SK-N-SH treated with all-trans-retinoic acid at 6 μM for 48 hours (cell line): ENCODE measurements around the gene DEDD2.

Experiments used
- ATAC-seq: fragments of 200-7000 bp; cut with Tn5 transposase; 3 replicates; pipeline ENCODE4 v1.9.1; 2020; ENCODE audit warnings: mild to moderate bottlenecking, moderate library complexity
- ARNTL ChIP-seq: fragments of 450-650 bp; formaldehyde crosslinking; IDR thresholded peaks from 2 replicates; pipeline ENCODE4 v1.5.0; 2020; ENCODE audit warnings: low read depth, mild to moderate bottlenecking, moderate library complexity, borderline replicate concordance
- BACH2 ChIP-seq: fragments of 250-450 bp; sonication (Bioruptor Pico); IDR thresholded peaks from 2 replicates; pipeline ENCODE4 v1.9.0; 2021; ENCODE audit warnings: mild to moderate bottlenecking, borderline replicate concordance
- CREB5 ChIP-seq: fragments of 250-450 bp; sonication (Bioruptor Pico); IDR thresholded peaks from 2 replicates; pipeline ENCODE4 v1.5.1; 2020; ENCODE audit warnings: low read depth, mild to moderate bottlenecking, moderate library complexity
- CSDC2 ChIP-seq: fragments of 250-450 bp; sonication (Bioruptor Pico); IDR thresholded peaks from 2 replicates; pipeline ENCODE4 v1.5.0; 2020; ENCODE audit warnings: mild to moderate bottlenecking, moderate library complexity
- CSRNP3 ChIP-seq: fragments of 250-450 bp; sonication (Bioruptor Pico); IDR thresholded peaks from 2 replicates; pipeline ENCODE4 v1.5.1; 2021; ENCODE audit warnings: mild to moderate bottlenecking, moderate library complexity
- ESRRG ChIP-seq: fragments of 250-450 bp; sonication (Bioruptor Pico); IDR thresholded peaks from 2 replicates; pipeline ENCODE4 v1.6.1; 2021; ENCODE audit warnings: mild to moderate bottlenecking
- ISL1 ChIP-seq: fragments of 250-450 bp; sonication (Bioruptor Pico); IDR thresholded peaks from 2 replicates; pipeline ENCODE4 v2.1.2; 2022; ENCODE audit warnings: mild to moderate bottlenecking, moderate library complexity
- OSR1 ChIP-seq: fragments of 250-450 bp; sonication (Bioruptor Pico); IDR thresholded peaks from 2 replicates; pipeline ENCODE4 v1.8.0; 2022; ENCODE audit warnings: moderate library complexity, mild to moderate bottlenecking, inconsistent platforms
- PATZ1 ChIP-seq: fragments of 250-450 bp; sonication (Bioruptor Pico); IDR thresholded peaks from 2 replicates; pipeline ENCODE4 v1.8.0; 2020; ENCODE audit warnings: mild to moderate bottlenecking, moderate library complexity, borderline replicate concordance
- POU6F1 ChIP-seq: fragments of 250-450 bp; sonication (Bioruptor Pico); IDR thresholded peaks from 2 replicates; pipeline ENCODE4 v1.8.0; 2021; ENCODE audit warnings: low read depth, mild to moderate bottlenecking, moderate library complexity, borderline replicate concordance
- PPARA ChIP-seq: fragments of 250-450 bp; sonication (Bioruptor Pico); IDR thresholded peaks from 2 replicates; pipeline ENCODE4 v1.5.0; 2020; ENCODE audit warnings: mild to moderate bottlenecking, borderline replicate concordance
- RARB ChIP-seq: fragments of 250-450 bp; sonication (Bioruptor Pico); IDR thresholded peaks from 2 replicates; pipeline ENCODE4 v1.8.0; 2021; ENCODE audit warnings: mild to moderate bottlenecking, moderate library complexity
- SNAI2 ChIP-seq: fragments of 250-450 bp; sonication (Bioruptor Pico); IDR thresholded peaks from 2 replicates; pipeline ENCODE4 v1.5.0; 2020; ENCODE audit warnings: mild to moderate bottlenecking, moderate library complexity
- TCF4 ChIP-seq: fragments of 250-450 bp; sonication (Bioruptor Pico); IDR thresholded peaks from 2 replicates; pipeline ENCODE4 v1.8.0; 2021; ENCODE audit warnings: mild to moderate bottlenecking, moderate library complexity, borderline replicate concordance
- TOX ChIP-seq: fragments of 250-450 bp; sonication (Bioruptor Pico); IDR thresholded peaks from 2 replicates; pipeline ENCODE4 v1.8.0; 2021; ENCODE audit warnings: mild to moderate bottlenecking, moderate library complexity, borderline replicate concordance
- TSHZ2 ChIP-seq: fragments of 250-450 bp; sonication (Bioruptor Pico); IDR thresholded peaks from 2 replicates; pipeline ENCODE4 v1.5.0; 2020; ENCODE audit warnings: mild to moderate bottlenecking, moderate library complexity
- ZC3H10 ChIP-seq: fragments of 250-450 bp; sonication (Bioruptor Pico); IDR thresholded peaks from 2 replicates; pipeline ENCODE4 v1.5.1; 2021; ENCODE audit warnings: mild to moderate bottlenecking, moderate library complexity
- ZFP3 ChIP-seq: fragments of 250-450 bp; sonication (Bioruptor Pico); IDR thresholded peaks from 2 replicates; pipeline ENCODE4 v1.5.0; 2020; ENCODE audit warnings: mild to moderate bottlenecking, moderate library complexity
- ZNF565 ChIP-seq: fragments of 450-650 bp; formaldehyde crosslinking; conservative IDR thresholded peaks from 2 replicates; pipeline ENCODE4 v1.5.0; 2020; ENCODE audit warnings: low read depth, mild to moderate bottlenecking, moderate library complexity
- ZNF70 ChIP-seq: fragments of 450-650 bp; formaldehyde crosslinking; IDR thresholded peaks from 2 replicates; pipeline ENCODE4 v1.5.0; 2020; ENCODE audit warnings: mild to moderate bottlenecking, moderate library complexity
- ZNF8 ChIP-seq: fragments of 450-650 bp; formaldehyde crosslinking; IDR thresholded peaks from 2 replicates; pipeline ENCODE4 v1.5.0; 2020; ENCODE audit warnings: mild to moderate bottlenecking, moderate library complexity

The DEDD2 gene

GRCh38 chr19:42150911-42151361, 66.5 kb downstream of the DEDD2 start:
- TF ChIP-seq POU6F1 (CRISPR knock-in tag) (no peak), RARB (CRISPR knock-in tag) (no peak), ARNTL (CRISPR knock-in tag) (no peak), PATZ1 (CRISPR knock-in tag) (no peak), CSDC2 (CRISPR knock-in tag) (no peak), OSR1 (CRISPR knock-in tag) (no peak), ZFP3 (no peak)
- no peak for ATAC-seq

- TF ChIP-seq ZNF8 (CRISPR knock-in tag) (no peak), TOX (CRISPR knock-in tag) (no peak), RARB (CRISPR knock-in tag) (no peak), ZC3H10 (CRISPR knock-in tag) (no peak), OSR1 (CRISPR knock-in tag) (no peak), ZNF565 (CRISPR knock-in tag) (no peak), CSDC2 (CRISPR knock-in tag) (no peak), PPARA (CRISPR knock-in tag) (no peak), PATZ1 (CRISPR knock-in tag) (no peak), ZFP3 (no peak), BACH2 (no peak), ARNTL (CRISPR knock-in tag) (no peak), SNAI2 (CRISPR knock-in tag) (no peak), ESRRG (CRISPR knock-in tag) (no peak), CSRNP3 (CRISPR knock-in tag) (no peak), CREB5 (CRISPR knock-in tag) (no peak)
- ATAC-seq = no peak
These were observed 67.1 kb downstream of the DEDD2 start for GRCh38 chr19:42150364-42150763.

GRCh38 chr19:42149447-42150202, 67.9 kb downstream of the DEDD2 start:
- ATAC-seq = no peak
- no peak for TF ChIP-seq POU6F1 (CRISPR knock-in tag)
- no peak for TF ChIP-seq CSDC2 (CRISPR knock-in tag)
- no peak for TF ChIP-seq SNAI2 (CRISPR knock-in tag)
- no peak for TF ChIP-seq BACH2
- TF ChIP-seq ZNF70 (CRISPR knock-in tag) = no peak
- TF ChIP-seq TOX (CRISPR knock-in tag) = no peak
- TF ChIP-seq ZNF8 (CRISPR knock-in tag) = no peak
- no peak for TF ChIP-seq ESRRG (CRISPR knock-in tag)
- TF ChIP-seq ARNTL (CRISPR knock-in tag) = no peak
- no peak for TF ChIP-seq PATZ1 (CRISPR knock-in tag)
- no peak for TF ChIP-seq TSHZ2 (CRISPR knock-in tag)
- no peak for TF ChIP-seq ISL1 (CRISPR knock-in tag)
- no peak for TF ChIP-seq TCF4 (CRISPR knock-in tag)
